ENCODE results near the gene FGD3. TPM values are rescaled to one million over a fixed set of nuclear protein-coding genes. Genes with fewer than 3 reads are reported as not detected.

The FGD3 gene
- total RNA-seq, 1 experiment from 2014 or later = 1.8 TPM

DNA sequence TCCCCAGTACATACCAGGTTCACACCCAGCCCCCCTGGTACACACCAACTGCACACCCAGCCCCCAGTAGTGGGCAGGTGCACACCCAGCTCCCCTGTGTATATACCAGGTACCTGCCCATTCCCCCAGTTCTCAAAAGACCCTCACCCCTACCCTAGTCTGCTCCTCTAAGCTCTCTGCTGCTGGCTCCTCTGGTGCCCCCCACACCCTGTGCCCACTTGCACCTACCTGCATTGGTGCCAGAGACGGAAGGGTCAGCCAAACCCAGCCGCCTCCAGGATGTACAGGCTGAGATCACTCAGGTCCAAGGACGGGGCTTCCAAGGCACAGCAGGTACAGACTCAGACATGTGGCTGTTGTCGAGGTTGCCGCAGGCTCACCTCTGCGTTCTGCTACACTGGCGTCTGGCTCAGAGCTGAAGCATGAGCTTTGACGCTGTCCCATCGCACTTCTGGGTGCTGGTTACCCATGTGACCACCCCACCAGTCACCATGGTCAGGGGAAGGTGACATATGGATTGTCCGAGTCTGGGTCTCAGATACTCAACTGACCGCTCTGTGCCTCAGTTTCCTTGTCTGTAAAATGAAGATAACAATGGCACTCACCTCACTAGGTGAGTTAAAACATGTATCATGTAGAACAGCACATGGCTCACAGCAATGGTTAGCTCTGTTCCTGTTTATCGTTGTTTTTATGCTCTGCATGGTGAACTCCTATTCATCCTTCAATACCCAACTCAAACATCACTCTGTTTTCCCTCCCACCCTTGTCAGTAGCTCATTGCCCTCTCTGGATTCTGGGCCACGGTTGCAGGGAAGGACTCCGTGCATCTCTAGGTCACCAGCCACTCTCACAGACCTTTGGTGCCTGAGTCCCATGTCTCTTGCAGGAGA is 65.9 kb downstream of the FGD3 start:
- no peak overlapping the region for H3T11ph ChIP-seq (ENCODE audit: low read length)
- H3K14ac ChIP-seq (ENCODE audit: insufficient read depth, low read length) = no peak overlapping the region
- no peak overlapping the region for H3K23ac ChIP-seq (ENCODE audit: insufficient read length, low read depth, low read length)
- no peak overlapping the region for H3K4me3 Mint-ChIP-seq
- TF ChIP-seq, protein P1, sequence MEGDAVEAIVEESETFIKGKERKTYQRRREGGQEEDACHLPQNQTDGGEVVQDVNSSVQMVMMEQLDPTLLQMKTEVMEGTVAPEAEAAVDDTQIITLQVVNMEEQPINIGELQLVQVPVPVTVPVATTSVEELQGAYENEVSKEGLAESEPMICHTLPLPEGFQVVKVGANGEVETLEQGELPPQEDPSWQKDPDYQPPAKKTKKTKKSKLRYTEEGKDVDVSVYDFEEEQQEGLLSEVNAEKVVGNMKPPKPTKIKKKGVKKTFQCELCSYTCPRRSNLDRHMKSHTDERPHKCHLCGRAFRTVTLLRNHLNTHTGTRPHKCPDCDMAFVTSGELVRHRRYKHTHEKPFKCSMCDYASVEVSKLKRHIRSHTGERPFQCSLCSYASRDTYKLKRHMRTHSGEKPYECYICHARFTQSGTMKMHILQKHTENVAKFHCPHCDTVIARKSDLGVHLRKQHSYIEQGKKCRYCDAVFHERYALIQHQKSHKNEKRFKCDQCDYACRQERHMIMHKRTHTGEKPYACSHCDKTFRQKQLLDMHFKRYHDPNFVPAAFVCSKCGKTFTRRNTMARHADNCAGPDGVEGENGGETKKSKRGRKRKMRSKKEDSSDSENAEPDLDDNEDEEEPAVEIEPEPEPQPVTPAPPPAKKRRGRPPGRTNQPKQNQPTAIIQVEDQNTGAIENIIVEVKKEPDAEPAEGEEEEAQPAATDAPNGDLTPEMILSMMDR (conservative IDR thresholded peaks at IDR 0.05) = no peak
- H3K27ac ChIP-seq (ENCODE audit: insufficient read length, low read depth, low read length) = no peak overlapping the region
- H4K5ac ChIP-seq (ENCODE audit: insufficient read length, low read depth, low read length) = no peak overlapping the region
- no peaks in the 10 kb centered on the region; the same call in 1 of the 2 replicates for H3K27me3 Mint-ChIP-seq (ENCODE audit: low read depth)
- H2AK5ac ChIP-seq (ENCODE audit: insufficient read length, low read length) = no peak overlapping the region
- H4K8ac ChIP-seq (replicated peaks; ENCODE audit: insufficient read length, low read depth, low read length) = no peak overlapping the region
- no peak overlapping the region for H4K91ac ChIP-seq (ENCODE audit: insufficient read length, low read depth, low read length)
- H2BK15ac ChIP-seq (ENCODE audit: low read depth, low read length) = no peak overlapping the region
- no peaks in the 10 kb centered on the region for H3K79me1 ChIP-seq (ENCODE audit: insufficient read depth, low read depth, low read length, poor library complexity, severe bottlenecking)
- no peak overlapping the region for H2BK12ac ChIP-seq (ENCODE audit: insufficient read length, low read depth, low read length)
- H3K9ac ChIP-seq (ENCODE audit: extremely low read depth, insufficient read length, low read length) = no peak overlapping the region
- H3K56ac ChIP-seq (ENCODE audit: insufficient read length, low read depth, low read length) = no peak overlapping the region
- no peaks in the 10 kb centered on the region for H3K79me2 ChIP-seq (ENCODE audit: insufficient read depth, low read length)
- no peaks in the 10 kb centered on the region for H3K23me2 ChIP-seq (ENCODE audit: insufficient read length, low read depth, low read length, poor library complexity, severe bottlenecking)
- WGBS (ENCODE audit: extremely low coverage, insufficient read length, low lambda C conversion rate) = no CpG with 5 or more reads among the region's 14 CpGs
- no peaks in the 10 kb centered on the region for H3K27me3 ChIP-seq (ENCODE audit: insufficient read depth, low read length)
- H3K4me2 ChIP-seq (ENCODE audit: insufficient read depth, insufficient read length, low read length) = no peak overlapping the region
- no peak overlapping the region for H2AFZ ChIP-seq (ENCODE audit: low read length)
- H4K20me1 ChIP-seq (ENCODE audit: control insufficient read depth, insufficient read depth, insufficient read length) = no peaks in the 10 kb centered on the region
- H3K9me3 ChIP-seq (ENCODE audit: control insufficient read depth, low read depth, low read length) = no peaks in the 10 kb centered on the region
- no peak overlapping the region for H3K4ac ChIP-seq (ENCODE audit: low read depth, low read length)
- H3K27ac Mint-ChIP-seq = no peak overlapping the region; a peak in 2 of 7 replicates
- no peak overlapping the region for H3K18ac ChIP-seq (ENCODE audit: insufficient read length, low read depth, low read length)
- no peak overlapping the region for H2BK20ac ChIP-seq (ENCODE audit: low read depth, low read length, poor library complexity, severe bottlenecking)
- peaks cover 0 to 2% (median 0%) of the 10 kb centered on the region in 3 experiments; a peak in 2 of 7 replicates for H3K36me3 Mint-ChIP-seq (ENCODE audit: insufficient read depth in 1 of 3, low read depth in 3 of 3)
- peak; percentile 25 for DNase-seq
- peaks cover 15 to 20% of the 10 kb centered on the region in 2 experiments for H3K4me1 Mint-ChIP-seq
- H3K4me1 ChIP-seq (ENCODE audit: insufficient read depth, low read length) = no peaks in the 10 kb centered on the region
- no peak overlapping the region for H2BK5ac ChIP-seq (ENCODE audit: insufficient read length, low read length)
- H2BK120ac ChIP-seq (ENCODE audit: low read depth, low read length, poor library complexity, severe bottlenecking) = no peak overlapping the region
- H3K9me3 Mint-ChIP-seq = no peaks in the 10 kb centered on the region
